Neural cell (in vitro differentiated cells): ENCODE results near the gene RBFA.

Experiments used
- EZH2 ChIP-seq: fragments of 200-600, 300-800 bp; shearing (Covaris generic), sonication (generic); IDR thresholded peaks from 2 replicates; pipeline ENCODE4 v1.6.1; 2014; ENCODE audit warnings: antibody characterized with exemption, low read length, borderline replicate concordance, mild to moderate bottlenecking; ENCODE audit not compliant: insufficient read depth, poor library complexity, severe bottlenecking
- POLR2AphosphoS5 ChIP-seq: IDR thresholded peaks from 2 replicates; pipeline ENCODE4 v1.6.1; 2012
- RAD21 ChIP-seq: fragments of 450-650 bp; conservative IDR thresholded peaks from 2 replicates; pipeline ENCODE4 v1.6.1; 2014; ENCODE audit warnings: antibody characterized with exemption, mild to moderate bottlenecking, moderate library complexity
- SMC3 ChIP-seq: fragments of 450-650 bp; conservative IDR thresholded peaks from 2 replicates; pipeline ENCODE4 v1.6.1; 2014; ENCODE audit warnings: antibody characterized with exemption, mild to moderate bottlenecking, moderate library complexity; ENCODE audit not compliant: poor library complexity
- TAF1 ChIP-seq: IDR thresholded peaks from 2 replicates; pipeline ENCODE4 v1.6.1; 2012; ENCODE audit warnings: low read depth
- TF ChIP-seq, protein P1 (sequence below): fragments of 450-650 bp; IDR thresholded peaks from 2 replicates; pipeline ENCODE4 v1.5.1; 2014; ENCODE audit warnings: antibody characterized with exemption, mild to moderate bottlenecking, moderate library complexity; ENCODE audit not compliant: poor library complexity, severe bottlenecking

DNA sequence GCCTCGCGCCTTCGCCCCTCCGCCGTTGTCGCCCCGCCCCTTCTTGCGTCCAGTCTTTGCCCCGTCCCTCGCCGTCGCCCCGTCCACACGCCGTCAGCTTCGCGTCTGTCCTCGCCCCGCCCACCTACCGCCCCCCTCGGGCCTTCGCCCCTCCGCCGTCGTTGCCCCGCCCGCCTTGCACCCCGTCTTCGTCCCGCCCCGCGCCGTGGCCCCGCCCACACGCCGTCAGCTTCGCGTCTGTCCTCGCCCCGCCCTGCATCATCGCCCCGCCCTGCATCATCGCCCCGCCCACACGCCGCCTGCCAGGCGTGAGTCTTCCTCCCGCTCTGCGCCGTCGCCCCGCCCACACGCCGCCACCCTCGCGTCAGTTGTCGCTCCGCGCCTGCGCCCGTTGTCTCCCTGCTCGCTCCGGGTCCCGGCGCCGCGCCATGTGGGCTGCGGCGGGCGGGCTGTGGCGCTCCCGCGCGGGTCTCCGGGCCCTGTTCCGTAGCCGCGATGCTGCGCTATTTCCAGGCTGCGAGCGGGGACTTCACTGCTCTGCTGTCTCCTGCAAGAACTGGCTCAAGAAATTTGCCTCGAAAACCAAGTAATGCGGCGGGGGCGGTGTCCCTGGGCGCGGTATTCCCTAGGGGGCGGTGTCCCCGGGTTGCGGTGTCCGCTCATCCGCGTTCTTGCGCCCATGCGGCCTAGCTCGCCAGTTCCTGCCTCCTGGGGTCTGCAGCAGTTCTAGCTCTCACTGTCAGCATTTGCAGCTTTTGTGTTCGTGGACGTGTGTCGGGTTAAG is at the start of gene RBFA:
- TF ChIP-seq, protein P1, sequence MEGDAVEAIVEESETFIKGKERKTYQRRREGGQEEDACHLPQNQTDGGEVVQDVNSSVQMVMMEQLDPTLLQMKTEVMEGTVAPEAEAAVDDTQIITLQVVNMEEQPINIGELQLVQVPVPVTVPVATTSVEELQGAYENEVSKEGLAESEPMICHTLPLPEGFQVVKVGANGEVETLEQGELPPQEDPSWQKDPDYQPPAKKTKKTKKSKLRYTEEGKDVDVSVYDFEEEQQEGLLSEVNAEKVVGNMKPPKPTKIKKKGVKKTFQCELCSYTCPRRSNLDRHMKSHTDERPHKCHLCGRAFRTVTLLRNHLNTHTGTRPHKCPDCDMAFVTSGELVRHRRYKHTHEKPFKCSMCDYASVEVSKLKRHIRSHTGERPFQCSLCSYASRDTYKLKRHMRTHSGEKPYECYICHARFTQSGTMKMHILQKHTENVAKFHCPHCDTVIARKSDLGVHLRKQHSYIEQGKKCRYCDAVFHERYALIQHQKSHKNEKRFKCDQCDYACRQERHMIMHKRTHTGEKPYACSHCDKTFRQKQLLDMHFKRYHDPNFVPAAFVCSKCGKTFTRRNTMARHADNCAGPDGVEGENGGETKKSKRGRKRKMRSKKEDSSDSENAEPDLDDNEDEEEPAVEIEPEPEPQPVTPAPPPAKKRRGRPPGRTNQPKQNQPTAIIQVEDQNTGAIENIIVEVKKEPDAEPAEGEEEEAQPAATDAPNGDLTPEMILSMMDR, result peak; percentile 54
- peak; percentile 57 for TF ChIP-seq RAD21
- TF ChIP-seq POLR2AphosphoS5, result peak; percentile 61
- peak; percentile 63 for TF ChIP-seq SMC3
- no peak for TF ChIP-seq EZH2
- TF ChIP-seq TAF1, result peak; percentile 59
